Right lung (tissue), 5 donors: ENCODE data around the gene EVC2. TPM values are rescaled to one million over a fixed set of nuclear protein-coding genes. Genes with fewer than 3 reads are reported as not detected.
"Not testable (repeated sequence)": the region's sequence is repeated elsewhere in the genome, so short reads cannot be mapped to it uniquely, and the experiment has no call there.

Experiments used
- DNase-seq, 2 donors: peaks; one replicate each; pipeline ENCODE4 v3.0.0-alpha.2; 2013
- polyA plus RNA-seq, 5 donors: library from polyadenylated mRNA; unstranded; fragments of 120-200 nt; gene quantifications; one replicate each; pipeline versions ENCODE4 v1.2.1 to v1.2.3, GENCODE V29; 2013; ENCODE audit warnings: inconsistent platforms in 1 of 5, low replicate concordance in 1 of 5; ENCODE audit not compliant: insufficient read length in 5 of 5, insufficient read depth in 1 of 5

The EVC2 gene
- polyA plus RNA-seq, 5 donors = 8.5 to 10.2 (median 9.2) TPM

- DNase-seq = no peak
Observed at GRCh38 chr4:5622596-5622995, 85.8 kb downstream of the EVC2 start.

GRCh38 chr4:5619913-5620625, 88.3 kb downstream of the EVC2 start:
- DNase-seq = peak in 1 of 2 donors; percentile 4

- no peak for DNase-seq
Observed at GRCh38 chr4:5618051-5618960, 90.1 kb downstream of the EVC2 start.

GRCh38 chr4:5616331-5616950, 91.9 kb downstream of the EVC2 start:
- DNase-seq = no peak

GRCh38 chr4:5615496-5616075, 92.8 kb downstream of the EVC2 start:
- DNase-seq = no peak

GRCh38 chr4:5611750-5612149, 96.6 kb downstream of the EVC2 start:
- peak; percentile 14 to 32 for DNase-seq

GRCh38 chr4:5609306-5610007, 98.9 kb downstream of the EVC2 start:
- DNase-seq = no peak

- DNase-seq = not testable (repeated sequence)
Observed at GRCh38 chr4:5593828-5594227, 114.5 kb downstream of the EVC2 start.

- no peak for DNase-seq
Observed at GRCh38 chr4:5592272-5592671, 116.1 kb downstream of the EVC2 start.

GRCh38 chr4:5589495-5589894, 118.9 kb downstream of the EVC2 start:
- no peak for DNase-seq

- DNase-seq = no peak
Observed at GRCh38 chr4:5588046-5588445, 120.3 kb downstream of the EVC2 start.

- no peak for DNase-seq
Observed at GRCh38 chr4:5575941-5576340, 132.4 kb downstream of the EVC2 start.

- DNase-seq = no peak
Observed at GRCh38 chr4:5574386-5574785, 134.0 kb downstream of the EVC2 start.

- no peak for DNase-seq
Observed at GRCh38 chr4:5573965-5574364, 134.4 kb downstream of the EVC2 start.

GRCh38 chr4:5572751-5573150, 135.6 kb downstream of the EVC2 start:
- DNase-seq = no peak

GRCh38 chr4:5572114-5572513, 136.2 kb downstream of the EVC2 start:
- no peak for DNase-seq

GRCh38 chr4:5571646-5572045, 136.7 kb downstream of the EVC2 start:
- DNase-seq = no peak

GRCh38 chr4:5569451-5569850, 138.9 kb downstream of the EVC2 start:
- no peak for DNase-seq

GRCh38 chr4:5568931-5569330, 139.4 kb downstream of the EVC2 start:
- no peak for DNase-seq

- no peak for DNase-seq
Observed at GRCh38 chr4:5568336-5568735, 140.0 kb downstream of the EVC2 start.

- DNase-seq = no peak
Observed at GRCh38 chr4:5566991-5567390, 141.4 kb downstream of the EVC2 start.

- DNase-seq = no peak
Observed at GRCh38 chr4:5566526-5566925, 141.8 kb downstream of the EVC2 start.
